Measurements from ENCODE around the gene CCIN.

GRCh38 chr9:36137392-36138004 is 31.7 kb upstream of the CCIN start:
- no peak for TF ChIP-seq CTCF (IDR thresholded peaks at IDR 0.05)
- TF ChIP-seq POLR2A (IDR thresholded peaks at IDR 0.05), result no peak

All from gastroesophageal sphincter (tissue), 3 donors.